ENCODE data around the gene LAMA4. TPM values are rescaled to one million over a fixed set of nuclear protein-coding genes. Genes with fewer than 3 reads are reported as not detected.
"Not testable (repeated sequence)": the region's sequence is repeated elsewhere in the genome, so short reads cannot be mapped to it uniquely, and the experiment has no call there.

LAMA4 gene
- total RNA-seq, 1 experiment from 2014 or later, result 58.3 TPM

DNA sequence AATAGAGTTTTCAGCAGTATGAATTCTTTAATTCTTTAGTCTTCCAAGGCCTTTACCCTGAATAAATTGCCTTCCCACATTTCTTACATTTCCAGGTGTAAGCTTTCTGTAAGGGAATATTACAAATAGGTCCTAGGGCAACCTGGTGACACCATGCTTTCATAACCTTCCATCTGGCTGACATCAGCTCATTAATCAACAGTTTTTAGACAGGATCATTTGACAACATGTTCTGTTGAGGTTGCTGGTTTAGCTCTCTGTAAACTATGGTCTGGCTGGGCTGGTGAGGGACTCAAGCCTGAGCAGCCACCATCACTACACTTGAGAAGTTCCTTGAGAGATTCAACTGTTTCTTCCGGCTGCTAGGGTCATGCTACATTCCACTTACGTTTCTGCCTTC lies 147.8 kb downstream of the LAMA4 start:
- Histone ChIP-seq H3K4me3 (no peak overlapping the region), H3K27me3 (ENCODE audit: insufficient read depth, low read depth) (no peaks in the 10 kb centered on the region), H3K4me1 (replicated peaks; ENCODE audit: insufficient read depth) (no peaks in the 10 kb centered on the region), H3K4me2 (no peak overlapping the region), H3K9me2 (ENCODE audit: insufficient read depth) (no peaks in the 10 kb centered on the region), H3K9me3 (ENCODE audit: insufficient read depth, low read depth) (no peaks in the 10 kb centered on the region), H3K27ac (0 out of 2 replicates have a peak overlapping the region, but pooled peaks have one; percentile 2), H2AFZ (no peak overlapping the region), H4K20me1 (ENCODE audit: insufficient read depth) (no peaks in the 10 kb centered on the region), H3K79me2 (ENCODE audit: low read depth) (no peaks in the 10 kb centered on the region), H3F3A (ENCODE audit: insufficient read depth, low read depth) (peaks cover 23% of the 10 kb centered on the region; the same call in 1 of the 2 replicates), H3K36me3 (ENCODE audit: low read depth) (peaks cover 28% of the 10 kb centered on the region)
- intact Hi-C loops (cut with micrococcal nuclease; ENCODE audit: unreplicated experiment), result no loop called here
- POLR2A ChIA-PET (ENCODE audit: unreplicated experiment), result no interaction called here
- TF ChIP-seq, protein P1, sequence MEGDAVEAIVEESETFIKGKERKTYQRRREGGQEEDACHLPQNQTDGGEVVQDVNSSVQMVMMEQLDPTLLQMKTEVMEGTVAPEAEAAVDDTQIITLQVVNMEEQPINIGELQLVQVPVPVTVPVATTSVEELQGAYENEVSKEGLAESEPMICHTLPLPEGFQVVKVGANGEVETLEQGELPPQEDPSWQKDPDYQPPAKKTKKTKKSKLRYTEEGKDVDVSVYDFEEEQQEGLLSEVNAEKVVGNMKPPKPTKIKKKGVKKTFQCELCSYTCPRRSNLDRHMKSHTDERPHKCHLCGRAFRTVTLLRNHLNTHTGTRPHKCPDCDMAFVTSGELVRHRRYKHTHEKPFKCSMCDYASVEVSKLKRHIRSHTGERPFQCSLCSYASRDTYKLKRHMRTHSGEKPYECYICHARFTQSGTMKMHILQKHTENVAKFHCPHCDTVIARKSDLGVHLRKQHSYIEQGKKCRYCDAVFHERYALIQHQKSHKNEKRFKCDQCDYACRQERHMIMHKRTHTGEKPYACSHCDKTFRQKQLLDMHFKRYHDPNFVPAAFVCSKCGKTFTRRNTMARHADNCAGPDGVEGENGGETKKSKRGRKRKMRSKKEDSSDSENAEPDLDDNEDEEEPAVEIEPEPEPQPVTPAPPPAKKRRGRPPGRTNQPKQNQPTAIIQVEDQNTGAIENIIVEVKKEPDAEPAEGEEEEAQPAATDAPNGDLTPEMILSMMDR (conservative IDR thresholded peaks at IDR 0.05), result no peak
- no peak for TF ChIP-seq EZH2 (IDR thresholded peaks at IDR 0.05; ENCODE audit: low read depth)
- no TSS peak for BruUV-seq (replicated peaks)
- CTCF ChIA-PET, result no interaction called here
- peak in 1 of 2 experiments; percentile 35 for DNase-seq

DNA sequence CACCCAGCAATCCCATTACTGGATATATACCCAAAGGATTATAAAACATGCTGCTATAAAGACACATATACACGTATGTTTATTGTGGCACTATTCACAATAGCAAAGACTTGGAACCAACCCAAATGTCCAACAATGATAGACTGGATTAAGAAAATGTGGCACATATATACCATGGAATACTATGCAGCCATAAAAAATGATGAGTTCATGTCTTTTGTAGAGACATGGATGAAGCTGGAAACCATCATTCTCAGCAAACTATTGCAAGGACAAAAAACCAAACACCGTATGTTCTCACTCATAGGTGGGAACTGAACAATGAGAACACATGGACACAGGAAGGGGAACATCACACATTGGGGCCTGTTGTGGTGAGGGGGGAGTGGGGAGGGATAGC lies 148.3 kb downstream of the LAMA4 start:
- POLR2A ChIA-PET (ENCODE audit: unreplicated experiment); H3K79me2 ChIP-seq (ENCODE audit: low read depth); H3K4me3 ChIP-seq; BruUV-seq (replicated peaks); H3K27ac ChIP-seq; H2AFZ ChIP-seq; DNase-seq; H3K9me2 ChIP-seq (ENCODE audit: insufficient read depth); H3K4me1 ChIP-seq (replicated peaks; ENCODE audit: insufficient read depth); intact Hi-C loops (cut with micrococcal nuclease; ENCODE audit: unreplicated experiment); CTCF ChIA-PET; H3K4me2 ChIP-seq; H3K27me3 ChIP-seq (ENCODE audit: insufficient read depth, low read depth); H3K9me3 ChIP-seq (ENCODE audit: insufficient read depth, low read depth); H4K20me1 ChIP-seq (ENCODE audit: insufficient read depth): not testable (repeated sequence)
- Histone ChIP-seq H3K36me3 (ENCODE audit: low read depth) (peaks cover 23% of the 10 kb centered on the region), H3F3A (ENCODE audit: insufficient read depth, low read depth) (peaks cover 23% of the 10 kb centered on the region; the same call in 1 of the 2 replicates)

DNA sequence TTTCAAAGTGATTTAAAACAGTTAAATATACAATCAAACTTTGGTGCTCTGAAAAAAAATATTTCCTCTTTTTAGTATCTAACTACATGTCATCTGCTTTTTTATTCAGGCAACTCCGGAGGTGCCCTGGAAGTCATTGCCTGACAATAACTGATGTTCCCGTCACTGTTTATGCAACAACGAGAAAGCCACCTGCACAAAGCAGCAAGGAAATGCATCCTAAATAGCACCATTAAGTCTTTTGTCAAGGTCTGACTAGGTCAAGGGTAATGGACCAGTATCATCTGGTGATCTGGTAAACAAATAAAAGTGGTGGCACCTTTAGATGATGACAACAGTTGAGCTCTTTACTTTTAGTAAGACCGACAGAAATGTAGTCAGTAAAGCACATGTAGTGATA lies 153.8 kb downstream of the LAMA4 start:
- intact Hi-C loops (cut with micrococcal nuclease; ENCODE audit: unreplicated experiment), result no loop called here
- POLR2A ChIA-PET (ENCODE audit: unreplicated experiment), result interaction anchor here (0.7 kb wide), 1 partner anchor 1560 kb away, joined by 3 read pairs; no protein-coding TSS in a partner anchor

More for the DNA sequence above, 153.8 kb downstream of the LAMA4 start:
- DNase-seq, result peak in 1 of 2 experiments; percentile 25
- Histone ChIP-seq H3F3A (ENCODE audit: insufficient read depth, low read depth) (no peaks in the 10 kb centered on the region; the same call in 1 of the 2 replicates), H3K9me2 (ENCODE audit: insufficient read depth) (no peaks in the 10 kb centered on the region), H3K4me2 (no peak overlapping the region), H3K36me3 (ENCODE audit: low read depth) (no peaks in the 10 kb centered on the region), H4K20me1 (ENCODE audit: insufficient read depth) (no peaks in the 10 kb centered on the region), H3K79me2 (ENCODE audit: low read depth) (no peaks in the 10 kb centered on the region), H2AFZ (no peak overlapping the region), H3K27me3 (ENCODE audit: insufficient read depth, low read depth) (no peaks in the 10 kb centered on the region), H3K27ac (no peak overlapping the region), H3K4me3 (no peak overlapping the region), H3K4me1 (replicated peaks; ENCODE audit: insufficient read depth) (no peaks in the 10 kb centered on the region), H3K9me3 (ENCODE audit: insufficient read depth, low read depth) (no peaks in the 10 kb centered on the region)
- TF ChIP-seq, protein P1 (conservative IDR thresholded peaks at IDR 0.05), result no peak
- no peak for TF ChIP-seq EZH2 (IDR thresholded peaks at IDR 0.05; ENCODE audit: low read depth)
- no TSS peak for BruUV-seq (replicated peaks)
- CTCF ChIA-PET, result no interaction called here

Measured in PC-9 (cell line).